A549 (cell line): Measurements from ENCODE around the gene PMM2. TPM values are rescaled to one million over a fixed set of nuclear protein-coding genes. Genes with fewer than 3 reads are reported as not detected.
"Not testable (repeated sequence)": the region's sequence is repeated elsewhere in the genome, so short reads cannot be mapped to it uniquely, and the experiment has no call there.

Source experiments
- ATAC-seq, 2 experiments: fragments of 200-7000 bp in 1 of 2; fragments of >200 bp in 1 of 2; cut with Nextera tagmentation in 1 of 2; cut with Tn5 transposase in 1 of 2; 3 replicates each; pipeline versions ENCODE4 v1.8.0 to v1.9.1; 2018 to 2020; ENCODE audit warnings: mild to moderate bottlenecking in 1 of 2, moderate library complexity in 1 of 2
- CTCF ChIA-PET: fragments of 300-600 bp; sonication (Branson Sonifier 250); formaldehyde crosslinking; extraction: SDS; loops from one replicate; lab custom pipeline; 2021; ENCODE audit warnings: antibody characterized with exemption, inconsistent platforms; lab: Yijun Ruan, JAX
- POLR2A ChIA-PET: fragments of 350-600 bp; formaldehyde crosslinking; extraction: SDS; loops from one replicate; lab custom pipeline; 2021; ENCODE audit warnings: antibody characterized with exemption, inconsistent platforms; lab: Yijun Ruan, JAX
- DNase-seq, 2 experiments: peaks; one replicate each; pipeline versions ENCODE4 v3.0.0 to v3.0.0-alpha.2; 2011 to 2016; ENCODE audit warnings: low read depth in 1 of 2, low spot score in 1 of 2
- FAIRE-seq: peaks from 2 replicates; lab custom pipeline; 2011; peaks lifted over from hg19 to GRCh38; lab: Jason Lieb, UNC
- H3K27ac ChIP-seq, 2 experiments: fragments of >200 bp; sonication (Bioruptor Twin); formaldehyde crosslinking; 3 replicates each; pipeline ENCODE4 v1.5.1; 2016 to 2017
- H3K4me1 ChIP-seq: fragments of >200 bp; sonication (Bioruptor Twin); formaldehyde crosslinking; 3 replicates; pipeline ENCODE4 v1.6.1; 2016
- H3K4me2 ChIP-seq: fragments of >200 bp; sonication (Bioruptor Twin); formaldehyde crosslinking; 3 replicates; pipeline ENCODE4 v1.6.1; 2016
- H3K4me3 ChIP-seq: fragments of >200 bp; sonication (Bioruptor Twin); formaldehyde crosslinking; 3 replicates; pipeline ENCODE4 v1.5.1; 2016
- H3K9me3 ChIP-seq: fragments of >200 bp; sonication (Bioruptor Twin); formaldehyde crosslinking; 3 replicates; pipeline ENCODE4 v1.6.1; 2016
- CEBPB ChIP-seq, 2 experiments: fragments of >200 bp in 1 of 2; sonication (Bioruptor Twin) in 1 of 2; formaldehyde crosslinking in 1 of 2; IDR thresholded peaks; 2 replicates each; pipeline ENCODE4 v1.6.1; 2012 to 2016
- ESRRA ChIP-seq: fragments of 150-350 bp; IDR thresholded peaks from 2 replicates; pipeline ENCODE4 v1.6.1; 2014; ENCODE audit warnings: mild to moderate bottlenecking, low read length, borderline replicate concordance
- HDAC2 ChIP-seq: fragments of 200-600 bp; sonication (generic); IDR thresholded peaks from 2 replicates; pipeline ENCODE4 v1.6.1; 2016
- HEYL ChIP-seq: fragments of 250-450 bp; sonication (Bioruptor Pico); IDR thresholded peaks from 2 replicates; pipeline ENCODE4 v1.8.0; 2021; ENCODE audit warnings: mild to moderate bottlenecking, moderate library complexity
- HOXA7 ChIP-seq: fragments of 250-450 bp; sonication (Bioruptor Pico); IDR thresholded peaks from 2 replicates; pipeline ENCODE4 v1.5.0; 2020; ENCODE audit warnings: mild to moderate bottlenecking, moderate library complexity
- HOXB13 ChIP-seq: fragments of 250-450 bp; sonication (Bioruptor Pico); IDR thresholded peaks from 2 replicates; pipeline ENCODE4 v1.5.0; 2020; ENCODE audit warnings: low read depth, mild to moderate bottlenecking, moderate library complexity
- MAFK ChIP-seq: fragments of 450-650 bp; IDR thresholded peaks from 2 replicates; pipeline ENCODE4 v1.6.1; 2014; ENCODE audit not compliant: partially characterized antibody
- NR3C1 ChIP-seq: fragments of >200 bp; sonication (Bioruptor Twin); formaldehyde crosslinking; IDR thresholded peaks from 3 replicates; pipeline ENCODE4 v1.6.1; 2017
- PHF8 ChIP-seq: fragments of 200-600 bp; sonication (generic); IDR thresholded peaks from 2 replicates; pipeline ENCODE4 v1.6.1; 2016; ENCODE audit warnings: low read depth, mild to moderate bottlenecking, antibody characterized with exemption, moderate library complexity, borderline replicate concordance
- RAD21 ChIP-seq, 2 experiments: fragments of >200 bp in 1 of 2; sonication (Bioruptor Twin) in 1 of 2; formaldehyde crosslinking in 1 of 2; IDR thresholded peaks in 1 of 2; conservative IDR thresholded peaks in 1 of 2; 2 replicates in 1 of 2; 3 replicates in 1 of 2; pipeline ENCODE4 v1.6.1; 2012 to 2018; ENCODE audit warnings: inconsistent platforms in 1 of 2
- RARB ChIP-seq: fragments of 250-450 bp; sonication (Bioruptor Pico); IDR thresholded peaks from 2 replicates; pipeline ENCODE4 v1.8.0; 2021; ENCODE audit warnings: mild to moderate bottlenecking, moderate library complexity
- SMC3 ChIP-seq: fragments of >200 bp; sonication (Bioruptor Twin); formaldehyde crosslinking; IDR thresholded peaks from 3 replicates; pipeline ENCODE4 v1.6.1; 2018; ENCODE audit warnings: inconsistent platforms
- ZFP36 ChIP-seq: fragments of 450-650 bp; IDR thresholded peaks from 2 replicates; pipeline ENCODE4 v1.6.1; 2014; ENCODE audit warnings: borderline replicate concordance; ENCODE audit not compliant: partially characterized antibody
- WGBS: methylation state at CpG from one replicate; pipeline ENCODE4 v1.1.6; 2017; ENCODE audit errors: missing lambda C conversion rate; 5-methylcytosine and 5-hydroxymethylcytosine counted together
- polyA plus RNA-seq, 4 experiments: library from polyadenylated mRNA; depleted of rRNA in 3 of 4; stranded (reverse); fragments of >200 nt; fragmentation: RNase III in 1 of 4; extraction: RNeasy Plus Mini Kit Qiagen cat#74134 plus additional on column Dnase treatment in 1 of 4; gene quantifications; 2 replicates in 3 of 4; 3 replicates in 1 of 4; pipeline ENCODE4 v1.2.3, GENCODE V29; 2011 to 2017
- TF ChIP-seq, protein P1 (sequence below): fragments of >200 bp; sonication (Bioruptor Twin); formaldehyde crosslinking; IDR thresholded peaks from 3 replicates; pipeline ENCODE4 v1.6.1; 2016
- TF ChIP-seq, protein P2 (sequence below): IDR thresholded peaks from 2 replicates; pipeline ENCODE4 v1.6.1; 2012
- TF ChIP-seq, protein P3 (sequence below): IDR thresholded peaks from 2 replicates; pipeline ENCODE4 v1.6.1; 2012; ENCODE audit warnings: low read depth, borderline replicate concordance
- TF ChIP-seq, protein P4 (sequence below): fragments of >200 bp; sonication (Bioruptor Twin); formaldehyde crosslinking; IDR thresholded peaks from 3 replicates; pipeline ENCODE4 v1.5.1; 2016

The PMM2 gene
- polyA plus RNA-seq, 2 of the 4 experiments (the other 2 are of a cell fraction) = 56.6 to 72.4 TPM

DNA sequence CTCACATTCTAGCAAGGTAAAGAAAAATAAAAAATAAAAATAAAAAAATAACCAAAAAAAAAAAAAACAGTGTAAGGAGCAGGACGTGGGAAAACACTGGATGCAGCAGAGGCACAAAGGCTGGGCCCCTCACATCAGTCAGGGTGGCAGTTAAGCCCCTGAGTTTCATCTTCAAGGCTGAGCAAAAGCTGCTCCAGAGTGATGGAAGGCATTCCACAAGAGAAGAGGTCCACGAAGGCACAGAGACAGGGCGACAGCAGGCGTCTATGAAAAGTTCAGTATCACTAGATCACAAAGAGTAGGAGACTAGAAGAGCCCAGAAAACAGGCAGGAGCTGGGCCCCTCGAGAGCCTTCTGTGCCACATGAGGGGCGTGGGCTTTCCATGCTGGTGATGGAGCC, 12.2 kb upstream of the PMM2 start:
- TF ChIP-seq HEYL (no peak), ESRRA (no peak), MAFK (no peak), HDAC2 (no peak), PHF8 (no peak), CEBPB (IDR thresholded peaks at IDR 0.05) (no peak), HOXB13 (CRISPR knock-in tag) (no peak)
- Histone ChIP-seq H3K4me2 (no peak overlapping the region), H3K4me3 (no peak overlapping the region), H3K9me3 (no peaks in the 10 kb centered on the region), H3K4me1 (no peaks in the 10 kb centered on the region), H3K27ac (no peak overlapping the region)
- CTCF ChIA-PET = interaction anchor here (1.3 to 10.0 kb wide), 2 partner anchors 122 to 218 kb away, joined by 3 to 173 read pairs; no protein-coding TSS in a partner anchor
- FAIRE-seq (no peak), ATAC-seq (no peak), DNase-seq (no peak)
- WGBS = 54% methylated on average over 6 of the region's 6 CpGs
- POLR2A ChIA-PET = no interaction called here

DNA sequence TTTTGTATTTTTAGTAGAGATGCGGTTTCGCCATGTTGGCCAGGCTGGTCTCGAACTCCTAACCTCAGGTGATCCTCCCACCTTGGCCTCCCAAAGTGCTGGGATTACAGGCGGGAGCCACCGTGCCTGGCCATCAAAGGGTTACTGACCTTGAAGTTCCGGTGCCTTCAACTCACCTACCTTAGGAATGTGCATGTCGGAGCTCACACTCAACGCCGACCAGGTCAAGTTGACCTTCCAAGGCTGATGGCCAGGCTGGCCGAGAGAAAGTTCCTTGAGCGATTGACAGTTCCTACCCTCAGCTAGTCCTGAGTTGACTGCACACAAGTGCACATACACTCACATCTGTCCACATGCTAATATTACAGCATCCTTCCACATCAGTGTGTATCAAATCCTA, 11.3 kb upstream of the PMM2 start:
- DNase-seq, POLR2A ChIA-PET, H3K4me2 ChIP-seq, H3K27ac ChIP-seq, H3K4me3 ChIP-seq, ATAC-seq, H3K9me3 ChIP-seq, H3K4me1 ChIP-seq, FAIRE-seq: not testable (repeated sequence)
- 64% methylated on average over 11 of the region's 11 CpGs for WGBS
- CTCF ChIA-PET = interaction anchor here (0.7 to 10.0 kb wide), 6 partner anchors 8 to 168 kb away, joined by 3 to 173 read pairs (median 4); no protein-coding TSS in a partner anchor

DNA sequence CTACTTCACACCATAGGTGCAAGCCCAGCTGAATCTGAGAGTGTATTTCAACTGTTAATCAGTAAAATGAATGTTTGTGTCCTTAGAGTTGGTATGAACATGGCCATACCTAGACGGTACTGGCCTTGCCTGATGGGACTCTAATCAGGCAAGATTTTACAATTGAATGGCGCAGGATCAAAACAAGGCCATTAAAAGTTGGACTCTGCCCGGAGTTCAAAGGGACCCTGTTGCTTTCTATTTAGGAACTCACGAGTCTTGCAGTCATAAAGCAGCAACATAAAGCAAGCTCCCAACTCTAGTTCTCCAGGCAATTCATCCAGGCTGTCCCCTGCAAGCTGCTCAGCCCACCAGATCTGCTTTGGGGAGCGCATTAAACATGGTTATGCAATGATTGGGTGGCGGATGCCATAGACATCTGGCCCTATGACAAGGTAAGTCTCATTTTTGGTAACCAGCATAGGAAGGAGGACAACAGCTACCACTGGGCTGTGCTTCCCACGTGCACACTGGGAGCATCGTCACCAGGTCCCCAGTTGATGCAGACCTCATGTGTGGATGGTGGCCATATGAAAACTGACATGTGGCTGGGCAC, 9.0 kb upstream of the PMM2 start:
- no peak for DNase-seq
- no peak overlapping the region for H3K4me2 ChIP-seq
- no peaks in the 10 kb centered on the region for H3K4me1 ChIP-seq
- ChIA-PET CTCF (interaction anchor here (0.9 to 10.0 kb wide), 6 partner anchors 12 to 219 kb away, joined by 3 to 173 read pairs (median 4); no protein-coding TSS in a partner anchor), POLR2A (no interaction called here)
- H3K27ac ChIP-seq = no peak overlapping the region
- ATAC-seq = no peak
- TF ChIP-seq, protein P1, sequence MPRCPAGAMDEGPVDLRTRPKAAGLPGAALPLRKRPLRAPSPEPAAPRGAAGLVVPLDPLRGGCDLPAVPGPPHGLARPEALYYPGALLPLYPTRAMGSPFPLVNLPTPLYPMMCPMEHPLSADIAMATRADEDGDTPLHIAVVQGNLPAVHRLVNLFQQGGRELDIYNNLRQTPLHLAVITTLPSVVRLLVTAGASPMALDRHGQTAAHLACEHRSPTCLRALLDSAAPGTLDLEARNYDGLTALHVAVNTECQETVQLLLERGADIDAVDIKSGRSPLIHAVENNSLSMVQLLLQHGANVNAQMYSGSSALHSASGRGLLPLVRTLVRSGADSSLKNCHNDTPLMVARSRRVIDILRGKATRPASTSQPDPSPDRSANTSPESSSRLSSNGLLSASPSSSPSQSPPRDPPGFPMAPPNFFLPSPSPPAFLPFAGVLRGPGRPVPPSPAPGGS = no peak
- TF ChIP-seq ZFP36 (no peak), HOXA7 (CRISPR knock-in tag) (no peak)
- TF ChIP-seq, protein P2, sequence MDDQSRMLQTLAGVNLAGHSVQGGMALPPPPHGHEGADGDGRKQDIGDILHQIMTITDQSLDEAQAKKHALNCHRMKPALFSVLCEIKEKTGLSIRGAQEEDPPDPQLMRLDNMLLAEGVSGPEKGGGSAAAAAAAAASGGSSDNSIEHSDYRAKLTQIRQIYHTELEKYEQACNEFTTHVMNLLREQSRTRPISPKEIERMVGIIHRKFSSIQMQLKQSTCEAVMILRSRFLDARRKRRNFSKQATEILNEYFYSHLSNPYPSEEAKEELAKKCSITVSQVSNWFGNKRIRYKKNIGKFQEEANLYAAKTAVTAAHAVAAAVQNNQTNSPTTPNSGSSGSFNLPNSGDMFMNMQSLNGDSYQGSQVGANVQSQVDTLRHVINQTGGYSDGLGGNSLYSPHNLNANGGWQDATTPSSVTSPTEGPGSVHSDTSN = no peak
- TF ChIP-seq, protein P3, sequence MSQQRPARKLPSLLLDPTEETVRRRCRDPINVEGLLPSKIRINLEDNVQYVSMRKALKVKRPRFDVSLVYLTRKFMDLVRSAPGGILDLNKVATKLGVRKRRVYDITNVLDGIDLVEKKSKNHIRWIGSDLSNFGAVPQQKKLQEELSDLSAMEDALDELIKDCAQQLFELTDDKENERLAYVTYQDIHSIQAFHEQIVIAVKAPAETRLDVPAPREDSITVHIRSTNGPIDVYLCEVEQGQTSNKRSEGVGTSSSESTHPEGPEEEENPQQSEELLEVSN = no peak
- no peak overlapping the region for H3K4me3 ChIP-seq
- WGBS = 48% methylated on average over 7 of the region's 8 CpGs
- no peaks in the 10 kb centered on the region for H3K9me3 ChIP-seq
- FAIRE-seq = no peak

DNA sequence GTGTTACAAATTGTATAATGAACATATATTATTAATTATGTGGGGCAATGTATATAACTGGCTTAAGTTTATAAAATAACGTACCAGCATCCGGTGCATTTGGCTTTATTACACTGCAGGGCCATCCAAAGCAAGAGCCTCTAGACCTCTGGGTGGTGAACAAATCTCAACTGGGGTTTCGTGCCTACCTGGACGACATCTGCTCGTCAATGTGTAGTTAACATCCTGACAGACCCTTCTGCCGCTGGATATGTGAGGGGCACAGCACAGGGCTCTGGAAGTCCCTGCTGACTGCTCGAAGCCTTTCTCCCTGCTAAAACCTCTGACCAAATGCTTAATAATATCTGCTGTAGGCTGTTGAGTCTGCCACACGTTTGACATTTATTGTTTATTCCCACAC, 2.5 kb upstream of the PMM2 start:
- WGBS = 36% methylated on average over 8 of the region's 8 CpGs
- Histone ChIP-seq H3K4me3 (no peak overlapping the region), H3K9me3 (no peaks in the 10 kb centered on the region)
- DNase-seq = peak; percentile 48 to 66
- no peak for FAIRE-seq
- POLR2A ChIA-PET = no interaction called here
- peak; percentile 63 for TF ChIP-seq SMC3
- TF ChIP-seq RARB (CRISPR knock-in tag) = no peak
- peak; percentile 41 to 43; a peak in 4 of 5 replicates for TF ChIP-seq RAD21 (conservative IDR thresholded peaks at IDR 0.05 in 1 of 2, IDR thresholded peaks at IDR 0.05 in 1 of 2)
- no peak for TF ChIP-seq NR3C1
- TF ChIP-seq, protein P4, sequence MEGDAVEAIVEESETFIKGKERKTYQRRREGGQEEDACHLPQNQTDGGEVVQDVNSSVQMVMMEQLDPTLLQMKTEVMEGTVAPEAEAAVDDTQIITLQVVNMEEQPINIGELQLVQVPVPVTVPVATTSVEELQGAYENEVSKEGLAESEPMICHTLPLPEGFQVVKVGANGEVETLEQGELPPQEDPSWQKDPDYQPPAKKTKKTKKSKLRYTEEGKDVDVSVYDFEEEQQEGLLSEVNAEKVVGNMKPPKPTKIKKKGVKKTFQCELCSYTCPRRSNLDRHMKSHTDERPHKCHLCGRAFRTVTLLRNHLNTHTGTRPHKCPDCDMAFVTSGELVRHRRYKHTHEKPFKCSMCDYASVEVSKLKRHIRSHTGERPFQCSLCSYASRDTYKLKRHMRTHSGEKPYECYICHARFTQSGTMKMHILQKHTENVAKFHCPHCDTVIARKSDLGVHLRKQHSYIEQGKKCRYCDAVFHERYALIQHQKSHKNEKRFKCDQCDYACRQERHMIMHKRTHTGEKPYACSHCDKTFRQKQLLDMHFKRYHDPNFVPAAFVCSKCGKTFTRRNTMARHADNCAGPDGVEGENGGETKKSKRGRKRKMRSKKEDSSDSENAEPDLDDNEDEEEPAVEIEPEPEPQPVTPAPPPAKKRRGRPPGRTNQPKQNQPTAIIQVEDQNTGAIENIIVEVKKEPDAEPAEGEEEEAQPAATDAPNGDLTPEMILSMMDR = peak; percentile 49
- TF ChIP-seq, all 56 proteins: peak for 3
- H3K27ac ChIP-seq = no peak overlapping the region
- peak; percentile 40 to 44; a peak in 4 of 6 replicates for ATAC-seq
- H3K4me2 ChIP-seq = 0 out of 3 replicates have a peak overlapping the region, but pooled peaks have one; percentile 8
- CTCF ChIA-PET = interaction anchor here (0.7 to 10.0 kb wide), 6 partner anchors 9 to 228 kb away, joined by 3 to 173 read pairs (median 8); no protein-coding TSS in a partner anchor
- peaks cover 26% of the 10 kb centered on the region for H3K4me1 ChIP-seq
